ENCODE data around the gene ORM2. TPM values are rescaled to one million over a fixed set of nuclear protein-coding genes. Genes with fewer than 3 reads are reported as not detected.

Gene ORM2
- total and polyA plus RNA-seq, 8 donors, result 0.46 to 29.9 (median 1.7) TPM

DNA sequence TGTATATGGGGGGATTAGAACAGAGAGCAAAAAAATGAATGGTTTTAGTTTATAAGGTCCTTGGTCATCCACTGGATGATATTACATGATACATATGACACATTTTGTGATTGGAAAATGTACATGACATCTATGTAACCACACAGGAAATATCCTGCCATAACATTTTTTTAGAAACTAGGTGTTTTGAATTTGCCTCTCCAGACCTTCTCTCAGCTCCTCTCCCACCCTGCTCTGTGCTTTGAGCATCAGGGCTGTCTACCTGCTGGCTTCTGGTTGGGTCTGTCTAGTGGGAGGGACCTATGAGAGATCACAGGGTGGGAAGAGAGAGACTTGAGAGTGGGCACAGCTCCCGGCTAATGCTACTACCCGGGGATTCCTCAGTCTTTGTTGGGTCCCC, 33.8 kb downstream of the ORM2 start:
- intact Hi-C loops (cut with DNase I), result no loop called here
- ATAC-seq, result no peak

DNA sequence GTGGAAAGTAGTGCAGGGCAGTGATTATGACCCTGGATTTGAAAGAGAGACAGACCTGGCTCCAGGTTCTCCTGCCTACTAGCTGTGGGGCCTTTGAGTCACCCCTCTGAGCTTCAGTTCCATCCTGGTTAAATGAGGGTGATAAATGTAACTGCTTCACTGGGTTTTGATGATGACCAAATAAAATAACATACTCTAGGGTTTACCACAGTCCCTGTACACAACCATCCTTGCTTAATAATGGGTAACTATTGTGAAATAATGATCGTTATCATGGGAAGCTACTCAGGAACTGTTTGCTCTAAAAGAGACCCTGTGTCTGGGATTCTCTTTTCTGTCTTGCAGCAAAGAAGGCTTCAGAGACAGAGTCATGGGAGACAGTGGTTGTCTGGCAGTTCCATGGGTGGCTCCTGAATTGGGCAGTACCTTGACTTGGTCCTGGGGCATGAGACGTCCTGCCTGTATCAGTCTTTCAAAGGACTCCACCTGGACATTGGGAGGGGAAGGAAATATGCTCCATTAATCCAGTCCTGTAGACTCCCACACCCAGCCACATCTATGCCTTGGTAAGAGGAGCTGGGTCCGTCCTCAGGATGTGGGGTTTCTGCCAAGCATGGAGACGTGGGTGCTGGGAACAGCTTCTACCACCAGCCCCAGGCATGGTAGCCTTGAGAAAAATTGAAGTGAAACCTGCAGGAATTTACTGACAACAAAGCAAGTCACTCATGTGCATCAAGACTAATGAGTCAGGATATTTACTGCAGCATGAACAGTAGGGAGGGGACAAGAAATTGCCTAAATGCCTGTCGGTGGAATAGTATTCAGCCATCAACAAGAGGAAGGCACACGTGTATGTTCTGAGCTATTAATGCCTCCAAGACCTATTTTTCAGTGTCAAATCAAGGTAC, 34.7 kb downstream of the ORM2 start:
- peak overlapping the region; percentile 63 to 77 for H3K27ac ChIP-seq
- H3K36me3 ChIP-seq, result peaks cover 0 to 66% of the 10 kb centered on the region in 2 donors

More for the DNA sequence above, 33.8 kb downstream of the ORM2 start:
- H3K27ac ChIP-seq, result peak overlapping the region in 1 of 2 donors; percentile 77
- TF ChIP-seq, protein P1, sequence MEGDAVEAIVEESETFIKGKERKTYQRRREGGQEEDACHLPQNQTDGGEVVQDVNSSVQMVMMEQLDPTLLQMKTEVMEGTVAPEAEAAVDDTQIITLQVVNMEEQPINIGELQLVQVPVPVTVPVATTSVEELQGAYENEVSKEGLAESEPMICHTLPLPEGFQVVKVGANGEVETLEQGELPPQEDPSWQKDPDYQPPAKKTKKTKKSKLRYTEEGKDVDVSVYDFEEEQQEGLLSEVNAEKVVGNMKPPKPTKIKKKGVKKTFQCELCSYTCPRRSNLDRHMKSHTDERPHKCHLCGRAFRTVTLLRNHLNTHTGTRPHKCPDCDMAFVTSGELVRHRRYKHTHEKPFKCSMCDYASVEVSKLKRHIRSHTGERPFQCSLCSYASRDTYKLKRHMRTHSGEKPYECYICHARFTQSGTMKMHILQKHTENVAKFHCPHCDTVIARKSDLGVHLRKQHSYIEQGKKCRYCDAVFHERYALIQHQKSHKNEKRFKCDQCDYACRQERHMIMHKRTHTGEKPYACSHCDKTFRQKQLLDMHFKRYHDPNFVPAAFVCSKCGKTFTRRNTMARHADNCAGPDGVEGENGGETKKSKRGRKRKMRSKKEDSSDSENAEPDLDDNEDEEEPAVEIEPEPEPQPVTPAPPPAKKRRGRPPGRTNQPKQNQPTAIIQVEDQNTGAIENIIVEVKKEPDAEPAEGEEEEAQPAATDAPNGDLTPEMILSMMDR (IDR thresholded peaks at IDR 0.05), result no peak
- no peak overlapping the region for H3K4me3 ChIP-seq
- DNase-seq, result no peak
- no peaks in the 10 kb centered on the region for H3K27me3 ChIP-seq
- peaks cover 18 to 52% of the 10 kb centered on the region in 2 donors for H3K4me1 ChIP-seq
- peaks cover 0 to 73% of the 10 kb centered on the region in 2 donors for H3K36me3 ChIP-seq
- H3K9me3 ChIP-seq, result no peaks in the 10 kb centered on the region

DNA sequence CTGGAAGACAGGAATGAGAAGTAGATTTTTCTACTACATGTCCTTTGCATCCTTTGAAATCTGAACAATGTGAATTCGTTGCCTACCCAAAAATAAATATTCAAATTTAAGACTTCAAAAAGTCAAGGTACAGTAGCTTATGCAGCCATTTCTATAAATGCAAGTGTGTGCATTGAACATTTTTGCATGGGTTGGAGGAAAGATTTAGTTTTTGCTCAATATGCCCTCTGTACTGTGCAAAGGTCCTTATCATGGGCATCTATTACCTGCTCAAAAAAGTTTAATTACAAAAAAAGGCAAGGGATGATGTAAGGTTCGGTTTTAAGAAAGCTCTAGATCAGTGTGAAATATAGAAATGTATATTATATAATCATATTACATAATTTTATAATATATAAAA, 35.5 kb downstream of the ORM2 start:
- H3K4me3 ChIP-seq, result no peak overlapping the region
- peaks cover 0 to 58% of the 10 kb centered on the region in 2 donors for H3K36me3 ChIP-seq
- no peaks in the 10 kb centered on the region for H3K27me3 ChIP-seq
- TF ChIP-seq, protein P1 (IDR thresholded peaks at IDR 0.05), result no peak
- no peak for DNase-seq
- peak overlapping the region in 1 of 2 donors; percentile 77 for H3K27ac ChIP-seq
- H3K4me1 ChIP-seq, result peaks cover 18 to 69% of the 10 kb centered on the region in 2 donors
- ATAC-seq, result no peak
- no peaks in the 10 kb centered on the region for H3K9me3 ChIP-seq
- intact Hi-C loops (cut with DNase I), result no loop called here

More for the DNA sequence above, 34.7 kb downstream of the ORM2 start:
- no peak for DNase-seq
- H3K27me3 ChIP-seq, result no peaks in the 10 kb centered on the region
- no peaks in the 10 kb centered on the region for H3K9me3 ChIP-seq
- H3K4me3 ChIP-seq, result no peak overlapping the region
- TF ChIP-seq, protein P1 (IDR thresholded peaks at IDR 0.05), result no peak
- ATAC-seq, result peak; percentile 12
- intact Hi-C loops (cut with DNase I), result no loop called here
- H3K4me1 ChIP-seq, result peaks cover 18 to 61% of the 10 kb centered on the region in 2 donors

DNA sequence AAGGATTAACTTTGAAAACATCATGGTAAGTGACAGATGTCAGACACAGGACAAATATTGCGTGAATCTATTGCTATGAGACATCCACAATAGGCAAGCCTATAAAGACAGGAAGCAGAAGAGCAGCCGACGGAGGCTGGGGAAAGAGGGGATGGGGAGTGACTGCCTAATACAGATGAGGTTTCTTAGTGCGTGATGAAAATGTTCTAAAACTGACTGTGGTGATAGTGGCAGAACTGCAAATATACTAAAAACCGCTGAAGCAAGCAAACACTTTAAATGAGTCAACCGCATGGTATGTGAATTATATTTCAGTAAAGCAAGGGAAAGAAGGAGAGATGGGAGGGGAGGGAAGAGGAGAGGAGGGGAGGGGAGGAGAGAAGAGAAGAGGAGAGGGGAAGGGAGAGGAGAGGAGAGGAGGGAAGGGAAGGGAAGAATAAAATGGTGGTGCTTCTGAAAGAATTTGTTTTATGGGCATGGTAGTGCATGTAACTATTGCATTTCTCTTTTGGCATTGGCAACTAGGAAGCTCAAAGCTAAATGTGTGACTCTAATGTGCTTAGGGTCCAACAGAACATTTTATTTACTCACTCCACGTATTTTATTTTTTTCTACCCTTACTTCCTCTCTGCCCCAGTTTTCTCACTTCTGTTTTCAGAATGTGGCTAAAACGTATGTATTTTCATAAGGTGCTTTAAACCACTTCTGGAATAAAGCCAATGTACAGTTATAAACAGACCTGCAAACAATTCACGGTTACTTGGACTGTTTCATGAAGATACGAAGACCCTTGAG, 36.9 kb downstream of the ORM2 start:
- Histone ChIP-seq H3K36me3 (peaks cover 0 to 55% of the 10 kb centered on the region in 2 donors), H3K9me3 (no peaks in the 10 kb centered on the region), H3K27me3 (no peaks in the 10 kb centered on the region), H3K4me3 (no peak overlapping the region), H3K4me1 (peaks cover 18 to 82% of the 10 kb centered on the region in 2 donors), H3K27ac (peak overlapping the region; percentile 82 to 84)
- peak; percentile 71 for ATAC-seq
- peak in 1 of 4 donors; percentile 43 for DNase-seq
- TF ChIP-seq, protein P1 (IDR thresholded peaks at IDR 0.05), result no peak
- intact Hi-C loops (cut with DNase I), result no loop called here

DNA sequence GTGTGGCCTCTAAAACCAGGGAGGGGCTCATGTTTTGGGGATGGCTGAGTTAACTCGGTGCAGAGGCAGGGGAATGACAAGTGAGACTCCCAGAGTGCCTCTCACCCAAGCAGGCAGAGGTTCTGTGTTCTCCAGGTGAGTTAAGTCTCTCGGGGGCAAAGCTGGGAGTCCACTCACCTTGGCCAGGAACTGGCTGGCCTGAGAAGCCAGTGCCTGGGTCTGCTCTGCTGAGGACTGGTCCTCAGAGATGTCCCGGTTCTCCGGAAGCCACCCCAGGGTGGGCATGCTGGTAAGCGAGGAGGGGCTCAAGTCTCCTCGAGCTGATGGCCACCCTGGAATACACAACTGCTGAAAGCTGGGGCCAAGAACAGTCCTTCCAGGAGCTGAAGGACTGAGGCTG, 37.7 kb downstream of the ORM2 start:
- DNase-seq, result no peak
- no peak overlapping the region for H3K4me3 ChIP-seq
- no peak for ATAC-seq
- H3K27ac ChIP-seq, result peak overlapping the region; percentile 82 to 84
- H3K4me1 ChIP-seq, result peaks cover 24 to 90% of the 10 kb centered on the region in 2 donors
- intact Hi-C loops (cut with DNase I), result no loop called here
- H3K9me3 ChIP-seq, result no peaks in the 10 kb centered on the region
- H3K27me3 ChIP-seq, result no peaks in the 10 kb centered on the region
- H3K36me3 ChIP-seq, result peaks cover 0 to 49% of the 10 kb centered on the region in 2 donors
- TF ChIP-seq, protein P1 (IDR thresholded peaks at IDR 0.05), result no peak
